HepG2 (cell line): ENCODE results near the gene MORN1. TPM values are rescaled to one million over a fixed set of nuclear protein-coding genes. Genes with fewer than 3 reads are reported as not detected.

ENCODE experiments used
- ELF4 ChIP-seq: sonication (generic); formaldehyde crosslinking; IDR thresholded peaks from 2 replicates; pipeline ENCODE4 v1.5.0; 2020; ENCODE audit warnings: missing genetic modification reagents, mild to moderate bottlenecking, moderate library complexity, borderline replicate concordance
- GLI4 ChIP-seq: sonication (generic); formaldehyde crosslinking; IDR thresholded peaks from 2 replicates; pipeline ENCODE4 v1.5.1; 2020; ENCODE audit warnings: missing genetic modification reagents, mild to moderate bottlenecking, moderate library complexity, borderline replicate concordance
- GPN1 ChIP-seq: sonication (generic); formaldehyde crosslinking; IDR thresholded peaks from 2 replicates; pipeline ENCODE4 v1.5.1; 2020; ENCODE audit warnings: missing genetic modification reagents, borderline replicate concordance
- HCFC1 ChIP-seq: fragments of 150-350 bp; IDR thresholded peaks from 2 replicates; pipeline ENCODE4 v1.6.1; 2014; ENCODE audit warnings: low read depth, low read length
- IKZF4 ChIP-seq: sonication (generic); formaldehyde crosslinking; IDR thresholded peaks from 2 replicates; pipeline ENCODE4 v1.5.1; 2020; ENCODE audit warnings: borderline replicate concordance, mild to moderate bottlenecking, low read depth, missing genetic modification reagents; ENCODE audit errors: not compliant biosample characterization
- NFRKB ChIP-seq: fragments of 450-650 bp; IDR thresholded peaks from 2 replicates; pipeline ENCODE4 v1.6.1; 2017
- RFXAP ChIP-seq: sonication (generic); formaldehyde crosslinking; IDR thresholded peaks from 2 replicates; pipeline ENCODE4 v1.4.0; 2020; ENCODE audit warnings: missing genetic modification reagents, borderline replicate concordance
- SETDB1 ChIP-seq: sonication (generic); formaldehyde crosslinking; IDR thresholded peaks from 2 replicates; pipeline ENCODE4 v1.5.1; 2020; ENCODE audit warnings: missing genetic modification reagents, mild to moderate bottlenecking, borderline replicate concordance
- TBL1XR1 ChIP-seq: fragments of 150-350 bp; IDR thresholded peaks from 2 replicates; pipeline ENCODE4 v1.6.1; 2014; ENCODE audit warnings: borderline replicate concordance, low read length; ENCODE audit not compliant: partially characterized antibody
- ZFY ChIP-seq: sonication (generic); formaldehyde crosslinking; IDR thresholded peaks from 2 replicates; pipeline ENCODE4 v1.4.0; 2020; ENCODE audit warnings: missing genetic modification reagents
- ZIK1 ChIP-seq: sonication (generic); formaldehyde crosslinking; IDR thresholded peaks from 2 replicates; pipeline ENCODE4 v1.5.0; 2020; ENCODE audit warnings: mild to moderate bottlenecking, low read depth, missing genetic modification reagents, borderline replicate concordance
- ZSCAN25 ChIP-seq: sonication (generic); formaldehyde crosslinking; IDR thresholded peaks from 2 replicates; pipeline ENCODE4 v1.8.0; 2022; ENCODE audit warnings: mild to moderate bottlenecking, missing genetic modification reagents
- ZSCAN30 ChIP-seq: sonication (generic); formaldehyde crosslinking; IDR thresholded peaks from 2 replicates; pipeline ENCODE4 v1.5.0; 2020; ENCODE audit warnings: mild to moderate bottlenecking, missing genetic modification reagents
- polyA plus RNA-seq, 8 experiments: library from polyadenylated mRNA; depleted of rRNA in 3 of 8; stranded (reverse) in 7 of 8; unstranded in 1 of 8; fragments of >200 nt; fragmentation: Illumina TruSeq in 4 of 8; extraction: Trizol in 4 of 8; gene quantifications; 2 replicates each; pipeline versions ENCODE4 v1.2.1 to v1.2.3, GENCODE V29; 2011 to 2016; ENCODE audit warnings: low read depth in 4 of 8, missing spikeins in 1 of 8, mixed read lengths in 1 of 8; ENCODE audit not compliant: insufficient read depth in 1 of 8
- total RNA-seq, 5 experiments: library from RNA; depleted of rRNA; stranded (reverse); fragments of >200 nt; fragmentation: Illumina TruSeq; extraction: Trizol; gene quantifications; 2 replicates each; pipeline ENCODE4 v1.2.3, GENCODE V29; 2016; ENCODE audit warnings: low read depth in 1 of 5
- TF ChIP-seq, protein P1 (sequence below): sonication (generic); formaldehyde crosslinking; IDR thresholded peaks from 2 replicates; pipeline ENCODE4 v1.5.0; 2020; ENCODE audit warnings: mild to moderate bottlenecking, missing genetic modification reagents
- TF ChIP-seq, protein P2 (sequence below): sonication (generic); formaldehyde crosslinking; IDR thresholded peaks from 2 replicates; pipeline ENCODE4 v1.4.0; 2020; ENCODE audit warnings: missing genetic modification reagents
- TF ChIP-seq, protein P3 (sequence below): sonication (generic); formaldehyde crosslinking; IDR thresholded peaks from 2 replicates; pipeline ENCODE4 v1.4.0; 2020; ENCODE audit warnings: mild to moderate bottlenecking, missing genetic modification reagents
- TF ChIP-seq, protein P4 (sequence below): sonication (generic); formaldehyde crosslinking; IDR thresholded peaks from 2 replicates; pipeline ENCODE4 v1.4.0; 2020; ENCODE audit warnings: missing genetic modification reagents

The MORN1 gene
- total and polyA plus RNA-seq, 2 of the 13 experiments (the other 11 are each of a cell fraction or from before 2014, with no cell fraction given): 3.1 to 6.5 TPM

DNA sequence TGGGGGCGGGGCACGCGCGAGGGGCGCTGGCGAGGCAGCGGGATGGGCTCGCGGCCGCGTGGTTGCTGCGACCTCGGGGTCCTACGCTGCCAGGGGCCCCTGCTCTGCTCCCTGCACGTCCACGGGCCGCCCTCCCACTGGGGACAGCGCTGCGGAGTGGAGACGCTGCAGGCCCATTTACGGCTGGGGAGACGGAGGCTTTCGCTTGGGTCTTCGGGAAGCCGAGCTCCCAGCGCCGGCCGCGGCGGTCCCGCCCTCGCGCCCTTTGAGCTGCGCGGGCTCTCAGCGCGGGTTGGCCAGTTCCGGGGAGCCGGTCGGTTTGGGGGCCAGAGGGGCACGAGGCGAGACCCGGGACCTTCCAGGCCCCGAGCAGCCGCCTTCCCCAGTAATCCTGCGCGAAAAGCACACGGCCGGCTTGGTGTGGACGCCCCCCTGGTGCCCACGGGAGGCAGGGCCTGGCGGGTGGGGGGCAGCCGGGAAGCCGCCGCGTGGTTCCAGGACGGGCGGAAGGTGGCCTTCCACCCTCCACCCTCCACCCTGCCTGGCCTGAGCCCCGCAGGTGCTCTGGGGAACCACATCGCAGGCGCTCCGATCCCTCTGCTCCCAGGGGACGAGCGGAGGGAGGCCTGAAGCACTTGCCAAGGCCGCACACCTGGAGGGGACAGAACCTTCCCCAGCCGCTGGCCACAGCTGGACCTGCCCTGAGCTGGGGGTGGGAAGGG, 21.6 kb upstream of the MORN1 start (continued):
- TF ChIP-seq, protein P1, sequence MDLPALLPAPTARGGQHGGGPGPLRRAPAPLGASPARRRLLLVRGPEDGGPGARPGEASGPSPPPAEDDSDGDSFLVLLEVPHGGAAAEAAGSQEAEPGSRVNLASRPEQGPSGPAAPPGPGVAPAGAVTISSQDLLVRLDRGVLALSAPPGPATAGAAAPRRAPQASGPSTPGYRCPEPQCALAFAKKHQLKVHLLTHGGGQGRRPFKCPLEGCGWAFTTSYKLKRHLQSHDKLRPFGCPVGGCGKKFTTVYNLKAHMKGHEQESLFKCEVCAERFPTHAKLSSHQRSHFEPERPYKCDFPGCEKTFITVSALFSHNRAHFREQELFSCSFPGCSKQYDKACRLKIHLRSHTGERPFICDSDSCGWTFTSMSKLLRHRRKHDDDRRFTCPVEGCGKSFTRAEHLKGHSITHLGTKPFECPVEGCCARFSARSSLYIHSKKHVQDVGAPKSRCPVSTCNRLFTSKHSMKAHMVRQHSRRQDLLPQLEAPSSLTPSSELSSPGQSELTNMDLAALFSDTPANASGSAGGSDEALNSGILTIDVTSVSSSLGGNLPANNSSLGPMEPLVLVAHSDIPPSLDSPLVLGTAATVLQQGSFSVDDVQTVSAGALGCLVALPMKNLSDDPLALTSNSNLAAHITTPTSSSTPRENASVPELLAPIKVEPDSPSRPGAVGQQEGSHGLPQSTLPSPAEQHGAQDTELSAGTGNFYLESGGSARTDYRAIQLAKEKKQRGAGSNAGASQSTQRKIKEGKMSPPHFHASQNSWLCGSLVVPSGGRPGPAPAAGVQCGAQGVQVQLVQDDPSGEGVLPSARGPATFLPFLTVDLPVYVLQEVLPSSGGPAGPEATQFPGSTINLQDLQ (CRISPR knock-in tag): 0 out of 2 replicates have a peak, but pooled peaks have one; percentile 58
- no peak for TF ChIP-seq SETDB1 (CRISPR knock-in tag)
- TF ChIP-seq NFRKB: no peak
- no peak for TF ChIP-seq HCFC1
- TF ChIP-seq GPN1 (CRISPR knock-in tag): no peak
- TF ChIP-seq, protein P2, sequence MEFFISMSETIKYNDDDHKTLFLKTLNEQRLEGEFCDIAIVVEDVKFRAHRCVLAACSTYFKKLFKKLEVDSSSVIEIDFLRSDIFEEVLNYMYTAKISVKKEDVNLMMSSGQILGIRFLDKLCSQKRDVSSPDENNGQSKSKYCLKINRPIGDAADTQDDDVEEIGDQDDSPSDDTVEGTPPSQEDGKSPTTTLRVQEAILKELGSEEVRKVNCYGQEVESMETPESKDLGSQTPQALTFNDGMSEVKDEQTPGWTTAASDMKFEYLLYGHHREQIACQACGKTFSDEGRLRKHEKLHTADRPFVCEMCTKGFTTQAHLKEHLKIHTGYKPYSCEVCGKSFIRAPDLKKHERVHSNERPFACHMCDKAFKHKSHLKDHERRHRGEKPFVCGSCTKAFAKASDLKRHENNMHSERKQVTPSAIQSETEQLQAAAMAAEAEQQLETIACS (CRISPR knock-in tag): no peak; the same call in 1 of the 2 replicates
- TF ChIP-seq ZSCAN25 (CRISPR knock-in tag): peak; percentile 75
- TF ChIP-seq ZIK1 (CRISPR knock-in tag): no peak; the same call in 1 of the 2 replicates
- TF ChIP-seq TBL1XR1: no peak
- peak; percentile 74 for TF ChIP-seq ZFY (CRISPR knock-in tag)
- no peak for TF ChIP-seq ZSCAN30 (CRISPR knock-in tag)
- peak; percentile 69; the same call in 1 of the 2 replicates for TF ChIP-seq GLI4 (CRISPR knock-in tag)
- peak; percentile 71; the same call in 1 of the 2 replicates for TF ChIP-seq ELF4 (CRISPR knock-in tag)
- TF ChIP-seq, protein P3, sequence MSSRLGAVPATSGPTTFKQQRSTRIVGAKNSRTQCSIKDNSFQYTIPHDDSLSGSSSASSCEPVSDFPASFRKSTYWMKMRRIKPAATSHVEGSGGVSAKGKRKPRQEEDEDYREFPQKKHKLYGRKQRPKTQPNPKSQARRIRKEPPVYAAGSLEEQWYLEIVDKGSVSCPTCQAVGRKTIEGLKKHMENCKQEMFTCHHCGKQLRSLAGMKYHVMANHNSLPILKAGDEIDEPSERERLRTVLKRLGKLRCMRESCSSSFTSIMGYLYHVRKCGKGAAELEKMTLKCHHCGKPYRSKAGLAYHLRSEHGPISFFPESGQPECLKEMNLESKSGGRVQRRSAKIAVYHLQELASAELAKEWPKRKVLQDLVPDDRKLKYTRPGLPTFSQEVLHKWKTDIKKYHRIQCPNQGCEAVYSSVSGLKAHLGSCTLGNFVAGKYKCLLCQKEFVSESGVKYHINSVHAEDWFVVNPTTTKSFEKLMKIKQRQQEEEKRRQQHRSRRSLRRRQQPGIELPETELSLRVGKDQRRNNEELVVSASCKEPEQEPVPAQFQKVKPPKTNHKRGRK (CRISPR knock-in tag): no peak
- TF ChIP-seq, protein P4, sequence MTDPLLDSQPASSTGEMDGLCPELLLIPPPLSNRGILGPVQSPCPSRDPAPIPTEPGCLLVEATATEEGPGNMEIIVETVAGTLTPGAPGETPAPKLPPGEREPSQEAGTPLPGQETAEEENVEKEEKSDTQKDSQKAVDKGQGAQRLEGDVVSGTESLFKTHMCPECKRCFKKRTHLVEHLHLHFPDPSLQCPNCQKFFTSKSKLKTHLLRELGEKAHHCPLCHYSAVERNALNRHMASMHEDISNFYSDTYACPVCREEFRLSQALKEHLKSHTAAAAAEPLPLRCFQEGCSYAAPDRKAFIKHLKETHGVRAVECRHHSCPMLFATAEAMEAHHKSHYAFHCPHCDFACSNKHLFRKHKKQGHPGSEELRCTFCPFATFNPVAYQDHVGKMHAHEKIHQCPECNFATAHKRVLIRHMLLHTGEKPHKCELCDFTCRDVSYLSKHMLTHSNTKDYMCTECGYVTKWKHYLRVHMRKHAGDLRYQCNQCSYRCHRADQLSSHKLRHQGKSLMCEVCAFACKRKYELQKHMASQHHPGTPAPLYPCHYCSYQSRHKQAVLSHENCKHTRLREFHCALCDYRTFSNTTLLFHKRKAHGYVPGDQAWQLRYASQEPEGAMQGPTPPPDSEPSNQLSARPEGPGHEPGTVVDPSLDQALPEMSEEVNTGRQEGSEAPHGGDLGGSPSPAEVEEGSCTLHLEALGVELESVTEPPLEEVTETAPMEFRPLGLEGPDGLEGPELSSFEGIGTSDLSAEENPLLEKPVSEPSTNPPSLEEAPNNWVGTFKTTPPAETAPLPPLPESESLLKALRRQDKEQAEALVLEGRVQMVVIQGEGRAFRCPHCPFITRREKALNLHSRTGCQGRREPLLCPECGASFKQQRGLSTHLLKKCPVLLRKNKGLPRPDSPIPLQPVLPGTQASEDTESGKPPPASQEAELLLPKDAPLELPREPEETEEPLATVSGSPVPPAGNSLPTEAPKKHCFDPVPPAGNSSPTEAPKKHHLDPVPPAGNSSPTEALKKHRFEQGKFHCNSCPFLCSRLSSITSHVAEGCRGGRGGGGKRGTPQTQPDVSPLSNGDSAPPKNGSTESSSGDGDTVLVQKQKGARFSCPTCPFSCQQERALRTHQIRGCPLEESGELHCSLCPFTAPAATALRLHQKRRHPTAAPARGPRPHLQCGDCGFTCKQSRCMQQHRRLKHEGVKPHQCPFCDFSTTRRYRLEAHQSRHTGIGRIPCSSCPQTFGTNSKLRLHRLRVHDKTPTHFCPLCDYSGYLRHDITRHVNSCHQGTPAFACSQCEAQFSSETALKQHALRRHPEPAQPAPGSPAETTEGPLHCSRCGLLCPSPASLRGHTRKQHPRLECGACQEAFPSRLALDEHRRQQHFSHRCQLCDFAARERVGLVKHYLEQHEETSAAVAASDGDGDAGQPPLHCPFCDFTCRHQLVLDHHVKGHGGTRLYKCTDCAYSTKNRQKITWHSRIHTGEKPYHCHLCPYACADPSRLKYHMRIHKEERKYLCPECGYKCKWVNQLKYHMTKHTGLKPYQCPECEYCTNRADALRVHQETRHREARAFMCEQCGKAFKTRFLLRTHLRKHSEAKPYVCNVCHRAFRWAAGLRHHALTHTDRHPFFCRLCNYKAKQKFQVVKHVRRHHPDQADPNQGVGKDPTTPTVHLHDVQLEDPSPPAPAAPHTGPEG: peak; percentile 39; the same call in 1 of the 2 replicates
- TF ChIP-seq IKZF4: peak; percentile 65
- peak; percentile 73; the same call in 1 of the 2 replicates for TF ChIP-seq RFXAP (CRISPR knock-in tag)
